ENCODE results near the gene PTPRG. TPM values are rescaled to one million over a fixed set of nuclear protein-coding genes. Genes with fewer than 3 reads are reported as not detected.

Gene PTPRG
- total RNA-seq, 4 donors from 2014 or later, result 51.9 to 56.8 (median 54.4) TPM

- no peaks in the 10 kb centered on the region for H3K27me3 ChIP-seq
- intact Hi-C loops (cut with DNase I), result no loop called here
- no peak for TF ChIP-seq EP300 (IDR thresholded peaks at IDR 0.05)
- no peak for TF ChIP-seq POLR2AphosphoS5 (IDR thresholded peaks at IDR 0.05)
- no peak for TF ChIP-seq POLR2A (IDR thresholded peaks at IDR 0.05; ENCODE audit: low read depth)
- no peak for TF ChIP-seq CTCF (IDR thresholded peaks at IDR 0.05)
- DNase-seq (ENCODE audit: extremely low spot score), result no peak
- H3K36me3 ChIP-seq, result no peaks in the 10 kb centered on the region
- no peaks in the 10 kb centered on the region for H3K9me3 ChIP-seq
- no peak overlapping the region for H3K4me3 ChIP-seq
- peaks cover 17 to 32% (median 26%) of the 10 kb centered on the region in 4 donors for H3K4me1 ChIP-seq
- H3K27ac ChIP-seq (replicated peaks in 1 of 4), result no peak overlapping the region
- 85% methylated on average over 7 of the region's 7 CpGs for WGBS
These were observed 19.7 kb downstream of the PTPRG start for GRCh38 chr3:61580982-61581643.

- TF ChIP-seq EP300 (IDR thresholded peaks at IDR 0.05) (no peak), CTCF (IDR thresholded peaks at IDR 0.05) (no peak), POLR2AphosphoS5 (IDR thresholded peaks at IDR 0.05) (no peak), POLR2A (IDR thresholded peaks at IDR 0.05; ENCODE audit: low read depth) (no peak)
- Histone ChIP-seq H3K4me3 (no peak overlapping the region), H3K36me3 (no peaks in the 10 kb centered on the region), H3K27ac (replicated peaks in 1 of 4) (no peak overlapping the region), H3K4me1 (peaks cover 10 to 33% (median 23%) of the 10 kb centered on the region in 4 donors), H3K9me3 (no peaks in the 10 kb centered on the region), H3K27me3 (no peaks in the 10 kb centered on the region)
- intact Hi-C loops (cut with DNase I), result no loop called here
- DNase-seq (ENCODE audit: extremely low spot score), result no peak
- 67% methylated on average over 4 of the region's 4 CpGs for WGBS
These were observed 20.9 kb downstream of the PTPRG start for GRCh38 chr3:61582287-61582686.

GRCh38 chr3:61582846-61583245 is 21.5 kb downstream of the PTPRG start:
- H3K27me3 ChIP-seq, result no peaks in the 10 kb centered on the region
- no peak for DNase-seq (ENCODE audit: extremely low spot score)
- H3K4me3 ChIP-seq, result no peak overlapping the region
- intact Hi-C loops (cut with DNase I), result no loop called here
- H3K9me3 ChIP-seq, result no peaks in the 10 kb centered on the region
- peaks cover 10 to 37% (median 23%) of the 10 kb centered on the region in 4 donors for H3K4me1 ChIP-seq
- TF ChIP-seq POLR2A (IDR thresholded peaks at IDR 0.05; ENCODE audit: low read depth) (no peak), EP300 (IDR thresholded peaks at IDR 0.05) (no peak), CTCF (IDR thresholded peaks at IDR 0.05) (no peak), POLR2AphosphoS5 (IDR thresholded peaks at IDR 0.05) (no peak)
- H3K27ac ChIP-seq (replicated peaks in 1 of 4), result no peak overlapping the region
- H3K36me3 ChIP-seq, result no peaks in the 10 kb centered on the region
- WGBS, result 92% methylated on average over 4 of the region's 4 CpGs

- Histone ChIP-seq H3K4me1 (peaks cover 0 to 29% (median 16%) of the 10 kb centered on the region in 4 donors), H3K27me3 (no peaks in the 10 kb centered on the region), H3K27ac (replicated peaks in 1 of 4) (no peak overlapping the region), H3K4me3 (no peak overlapping the region), H3K36me3 (peaks cover 0 to 4% (median 0%) of the 10 kb centered on the region in 4 donors), H3K9me3 (no peaks in the 10 kb centered on the region)
- intact Hi-C loops (cut with DNase I), result no loop called here
- 59% methylated on average over 10 of the region's 10 CpGs for WGBS
- no peak for DNase-seq (ENCODE audit: extremely low spot score)
- TF ChIP-seq EP300 (IDR thresholded peaks at IDR 0.05), result no peak
- TF ChIP-seq CTCF (IDR thresholded peaks at IDR 0.05), result no peak
- TF ChIP-seq POLR2A (IDR thresholded peaks at IDR 0.05; ENCODE audit: low read depth), result no peak
- no peak for TF ChIP-seq POLR2AphosphoS5 (IDR thresholded peaks at IDR 0.05)
These were observed 22.8 kb downstream of the PTPRG start for GRCh38 chr3:61583890-61584875.

All from esophagus muscularis mucosa (tissue), 4 donors.